ENCODE results near the gene CTRL.

The CTRL gene

GRCh38 chr16:67963292-67963661 lies 31.6 kb upstream of the CTRL start:
- DNase-seq (ENCODE audit: low read depth in 1 of 2, low spot score in 1 of 2), result no peak

GRCh38 chr16:67962135-67962534 lies 30.5 kb upstream of the CTRL start:
- DNase-seq (ENCODE audit: low read depth in 1 of 2, low spot score in 1 of 2), result no peak

- DNase-seq (ENCODE audit: low read depth in 1 of 2, low spot score in 1 of 2), result no peak
Measured at GRCh38 chr16:67961551-67961957, 29.9 kb upstream of the CTRL start.

GRCh38 chr16:67959536-67960329 lies 28.1 kb upstream of the CTRL start:
- no peak for DNase-seq (ENCODE audit: low read depth in 1 of 2, low spot score in 1 of 2)

- no peak for DNase-seq (ENCODE audit: low read depth in 1 of 2, low spot score in 1 of 2)
Measured at GRCh38 chr16:67957622-67958021, 26.0 kb upstream of the CTRL start.

GRCh38 chr16:67954421-67955196 lies 22.9 kb upstream of the CTRL start:
- DNase-seq (ENCODE audit: low read depth in 1 of 2, low spot score in 1 of 2), result no peak

GRCh38 chr16:67953641-67954375 lies 22.1 kb upstream of the CTRL start:
- DNase-seq (ENCODE audit: low read depth in 1 of 2, low spot score in 1 of 2), result no peak

GRCh38 chr16:67951485-67951884 lies 19.8 kb upstream of the CTRL start:
- DNase-seq (ENCODE audit: low read depth in 1 of 2, low spot score in 1 of 2), result no peak

- DNase-seq (ENCODE audit: low read depth in 1 of 2, low spot score in 1 of 2), result no peak
Measured at GRCh38 chr16:67950335-67950843, 18.7 kb upstream of the CTRL start.

GRCh38 chr16:67949645-67950044 lies 18.0 kb upstream of the CTRL start:
- no peak for DNase-seq (ENCODE audit: low read depth in 1 of 2, low spot score in 1 of 2)

GRCh38 chr16:67948015-67948414 lies 16.4 kb upstream of the CTRL start:
- DNase-seq (ENCODE audit: low read depth in 1 of 2, low spot score in 1 of 2), result no peak

- DNase-seq (ENCODE audit: low read depth in 1 of 2, low spot score in 1 of 2), result no peak
Measured at GRCh38 chr16:67946966-67947558, 15.4 kb upstream of the CTRL start.

- no peak for DNase-seq (ENCODE audit: low read depth in 1 of 2, low spot score in 1 of 2)
Measured at GRCh38 chr16:67946128-67946569, 14.5 kb upstream of the CTRL start.

GRCh38 chr16:67945392-67945933 lies 13.8 kb upstream of the CTRL start:
- no peak for DNase-seq (ENCODE audit: low read depth in 1 of 2, low spot score in 1 of 2)

- no peak for DNase-seq (ENCODE audit: low read depth in 1 of 2, low spot score in 1 of 2)
Measured at GRCh38 chr16:67944690-67945391, 13.2 kb upstream of the CTRL start.

GRCh38 chr16:67943619-67944504 lies 12.2 kb upstream of the CTRL start, which contains the start of gene LCAT:
Gene LCAT (minus strand): TSS chr16:67944120. CDS start chr16:67944101, 19 bp downstream.
- DNase-seq (ENCODE audit: low read depth in 1 of 2, low spot score in 1 of 2), result no peak

GRCh38 chr16:67943256-67943618 lies 11.6 kb upstream of the CTRL start:
- no peak for DNase-seq (ENCODE audit: low read depth in 1 of 2, low spot score in 1 of 2)

GRCh38 chr16:67942510-67943255 lies 11.0 kb upstream of the CTRL start:
- DNase-seq (ENCODE audit: low read depth in 1 of 2, low spot score in 1 of 2), result no peak

- DNase-seq (ENCODE audit: low read depth in 1 of 2, low spot score in 1 of 2), result no peak
Measured at GRCh38 chr16:67942200-67942509, 10.5 kb upstream of the CTRL start.
